GM12878 (cell line): Measurements from ENCODE around the gene MLKL. TPM values are rescaled to one million over a fixed set of nuclear protein-coding genes. Genes with fewer than 3 reads are reported as not detected.
"Not testable (repeated sequence)": the region's sequence is repeated elsewhere in the genome, so short reads cannot be mapped to it uniquely, and the experiment has no call there.

Source experiments
- ATAC-seq: fragments of 200-7000 bp; cut with Tn5 transposase; 3 replicates; pipeline ENCODE4 v1.9.1; 2020; ENCODE audit warnings: mild to moderate bottlenecking, moderate library complexity
- BruUV-seq: library from RNA; stranded (reverse); fragments of 400-500 nt; replicated peaks from 2 replicates; lab custom pipeline; 2021; lab: Mats Ljungman, UMichigan
- CTCF ChIA-PET: fragments of 300-600 bp; sonication (Branson Sonifier 250); formaldehyde crosslinking; extraction: SDS; loops from one replicate; lab custom pipeline; 2021; ENCODE audit warnings: inconsistent platforms; lab: Yijun Ruan, JAX
- POLR2A ChIA-PET: fragments of 350-600 bp; formaldehyde crosslinking; extraction: SDS; loops from one replicate; lab custom pipeline; 2021; ENCODE audit warnings: inconsistent platforms; lab: Charles Lee
- RAD21 ChIA-PET: fragments of 300-600 bp; sonication (Branson Sonifier 250); formaldehyde crosslinking; loops from one replicate; lab custom pipeline; 2023; ENCODE audit warnings: antibody characterized with exemption; ENCODE audit not compliant: unreplicated experiment; lab: Charles Lee
- SMC1A ChIA-PET: fragments of 300-600 bp; sonication (Branson Sonifier 250); formaldehyde crosslinking; loops from one replicate; lab custom pipeline; 2023; ENCODE audit not compliant: unreplicated experiment, uncharacterized antibody; lab: Charles Lee
- DNase-seq: peaks from one replicate; pipeline ENCODE4 v3.0.0-alpha.2; 2011; ENCODE audit warnings: low read depth, low spot score
- FAIRE-seq: peaks from 3 replicates; lab custom pipeline; 2011; peaks lifted over from hg19 to GRCh38; lab: Jason Lieb, UNC
- H2AFZ ChIP-seq: 2 replicates; pipeline ENCODE4 v1.6.0; 2011; ENCODE audit warnings: low read depth, low read length, control low read depth; ENCODE audit not compliant: control insufficient read depth
- H3K27ac ChIP-seq: 2 replicates; pipeline ENCODE4 v1.5.1; 2011; ENCODE audit warnings: control low read depth; ENCODE audit not compliant: control insufficient read depth, insufficient read depth
- H3K27me3 ChIP-seq, 2 experiments: replicated peaks in 1 of 2; 2 replicates each; pipeline versions ENCODE4 v1.6.0 to v1.6.1; 2011; ENCODE audit warnings: low read length in 1 of 2; ENCODE audit not compliant: control insufficient read depth in 2 of 2, insufficient read depth in 2 of 2
- H3K36me3 ChIP-seq, 2 experiments: 2 replicates each; pipeline ENCODE4 v1.5.1; 2011; ENCODE audit warnings: low read length in 1 of 2; ENCODE audit not compliant: control insufficient read depth in 2 of 2, insufficient read depth in 2 of 2
- H3K4me1 ChIP-seq: 2 replicates; pipeline ENCODE4 v1.6.1; 2011; ENCODE audit warnings: mild to moderate bottlenecking, low read length, moderate library complexity, mixed read lengths; ENCODE audit not compliant: control insufficient read depth, insufficient read depth
- H3K4me2 ChIP-seq: 2 replicates; pipeline ENCODE4 v1.6.0; 2011; ENCODE audit warnings: control low read depth; ENCODE audit not compliant: control insufficient read depth, insufficient read depth
- H3K4me3 ChIP-seq: fragments of 200-600 bp; sonication (generic); 2 replicates; pipeline ENCODE4 v1.5.1; 2016
- H3K79me2 ChIP-seq: 2 replicates; pipeline ENCODE4 v1.6.0; 2011; ENCODE audit warnings: low read length; ENCODE audit not compliant: control insufficient read depth, insufficient read depth
- H3K9ac ChIP-seq: 2 replicates; pipeline ENCODE4 v1.8.0; 2011; ENCODE audit warnings: low read length, control low read depth, mixed read lengths; ENCODE audit not compliant: control insufficient read depth, insufficient read depth
- H3K9me3 ChIP-seq: replicated peaks from 3 replicates; pipeline ENCODE4 v1.5.1; 2011; ENCODE audit warnings: mild to moderate bottlenecking, low read length; ENCODE audit not compliant: control insufficient read depth, insufficient read depth
- H4K20me1 ChIP-seq: 2 replicates; pipeline ENCODE4 v1.6.0; 2011; ENCODE audit not compliant: control insufficient read depth, insufficient read depth
- CBX3 ChIP-seq: fragments of 200-600 bp; sonication (generic); IDR thresholded peaks from 2 replicates; pipeline ENCODE4 v1.6.1; 2016; ENCODE audit warnings: low read depth, borderline replicate concordance
- EZH2 ChIP-seq: IDR thresholded peaks from 2 replicates; pipeline ENCODE4 v1.6.1; 2012; ENCODE audit warnings: low read depth, mild to moderate bottlenecking, control low read depth, inconsistent platforms, low read length, borderline replicate concordance; ENCODE audit not compliant: control insufficient read depth
- HCFC1 ChIP-seq: fragments of 150-350 bp; IDR thresholded peaks from 2 replicates; pipeline ENCODE4 v1.6.1; 2014; ENCODE audit warnings: low read length
- MXI1 ChIP-seq: fragments of 150-350 bp; IDR thresholded peaks from 2 replicates; pipeline ENCODE4 v1.6.1; 2011; ENCODE audit warnings: low read depth, mild to moderate bottlenecking, inconsistent platforms, low read length, improper control_type of control experiment
- NFYB ChIP-seq: IDR thresholded peaks from 2 replicates; pipeline ENCODE4 v1.6.1; 2011; ENCODE audit warnings: low read depth, mild to moderate bottlenecking, low read length, improper control_type of control experiment, moderate library complexity; ENCODE audit not compliant: insufficient read depth
- PAX8 ChIP-seq: fragments of 450-650 bp; IDR thresholded peaks from 2 replicates; pipeline ENCODE4 v1.6.1; 2017; ENCODE audit warnings: mild to moderate bottlenecking, moderate library complexity
- POLR2AphosphoS5 ChIP-seq: IDR thresholded peaks from 2 replicates; pipeline ENCODE4 v1.6.1; 2011; ENCODE audit warnings: mild to moderate bottlenecking, low read length, inconsistent platforms
- RFX5 ChIP-seq: IDR thresholded peaks from 2 replicates; pipeline ENCODE4 v1.6.1; 2011; ENCODE audit warnings: low read depth, low read length, improper control_type of control experiment
- SMARCA5 ChIP-seq: fragments of 450-650 bp; IDR thresholded peaks from 2 replicates; pipeline ENCODE4 v1.6.1; 2017; ENCODE audit warnings: mild to moderate bottlenecking
- SREBF2 ChIP-seq: IDR thresholded peaks from 2 replicates; pipeline ENCODE4 v1.6.1; 2012; ENCODE audit warnings: mild to moderate bottlenecking, low read length
- USF1 ChIP-seq: IDR thresholded peaks from 2 replicates; pipeline ENCODE4 v1.6.1; 2011; ENCODE audit warnings: borderline replicate concordance, low read depth, mild to moderate bottlenecking, moderate library complexity, mixed read lengths, low read length; ENCODE audit not compliant: insufficient read depth; ENCODE audit errors: extremely low read length
- ZNF622 ChIP-seq: fragments of 450-650 bp; IDR thresholded peaks from 2 replicates; pipeline ENCODE4 v1.6.1; 2017; ENCODE audit warnings: mild to moderate bottlenecking, inconsistent platforms
- WGBS: methylation state at CpG from one replicate; pipeline ENCODE4 v1.1.6; 2016; ENCODE audit warnings: low lambda C conversion rate; ENCODE audit not compliant: insufficient replicate concordance, insufficient coverage; ENCODE audit errors: missing lambda C conversion rate; 5-methylcytosine and 5-hydroxymethylcytosine counted together
- in situ Hi-C: fragments of 300-500 bp; cut with MboI; formaldehyde crosslinking; loops from 9 replicates; pipeline ENCODE4 v1.14.3; 2018; ENCODE audit warnings: mixed read lengths
- intact Hi-C: fragments of 100-400 bp; cut with micrococcal nuclease; formaldehyde crosslinking; loops from one replicate; pipeline ENCODE4 v1.14.2; 2022; ENCODE audit not compliant: unreplicated experiment
- polyA plus RNA-seq, 11 experiments: library from polyadenylated mRNA; depleted of rRNA in 4 of 11; unstranded in 6 of 11; stranded (reverse) in 5 of 11; fragments of >200 nt; fragmentation: Nextera tagmentation in 4 of 11; fragmentation: Illumina TruSeq in 1 of 11; extraction: Ambion mirVana in 4 of 11; extraction: Trizol in 1 of 11; gene quantifications; 1 replicate in 1 of 11; 2 replicates in 10 of 11; pipeline versions ENCODE4 v1.2.1 to v1.2.3, GENCODE V29; 2011 to 2016; ENCODE audit warnings: inconsistent platforms in 2 of 11, missing spikeins in 2 of 11, low read depth in 1 of 11
- total RNA-seq, 4 experiments: library from RNA; depleted of rRNA in 3 of 4; stranded (reverse); fragments of >200 nt in 3 of 4; fragmentation: Illumina TruSeq in 1 of 4; extraction: Trizol in 1 of 4; gene quantifications; 2 replicates each; pipeline versions ENCODE4 v1.2.1 to v1.2.3, GENCODE V29; 2013 to 2021

Gene MLKL
- total and polyA plus RNA-seq, 10 of the 15 experiments (the other 5 are each of a cell fraction or from before 2014, with no cell fraction given): 3.8 to 14.5 (median 11.2) TPM

- TF ChIP-seq SMARCA5 (no peak), POLR2AphosphoS5 (no peak)
- TF ChIP-seq, all 136 proteins: peak for 0
Observed at GRCh38 chr16:74724820-74725549, 24.3 kb upstream of the MLKL start (continued).

GRCh38 chr16:74723256-74723655 is 22.6 kb upstream of the MLKL start:
- Histone ChIP-seq H3K36me3 (no peaks in the 10 kb centered on the region), H3K79me2 (no peaks in the 10 kb centered on the region), H3K9ac (no peak overlapping the region), H2AFZ (no peak overlapping the region), H3K27ac (no peak overlapping the region), H3K9me3 (peaks cover 3% of the 10 kb centered on the region; the same call in 2 of the 3 replicates), H3K4me1 (no peaks in the 10 kb centered on the region), H3K4me2 (no peak overlapping the region), H3K27me3 (no peaks in the 10 kb centered on the region; a peak in 1 of 4 replicates), H4K20me1 (no peaks in the 10 kb centered on the region), H3K4me3 (no peak overlapping the region)
- TF ChIP-seq EZH2: no peak
- TF ChIP-seq USF1: no peak
- no peak for TF ChIP-seq CBX3
- no peak for TF ChIP-seq HCFC1
- no peak for TF ChIP-seq PAX8
- TF ChIP-seq MXI1: no peak
- no peak for TF ChIP-seq NFYB
- TF ChIP-seq ZNF622: no peak
- TF ChIP-seq SREBF2: no peak
- TF ChIP-seq RFX5: no peak
- 53% methylated on average over 7 of the region's 7 CpGs for WGBS
- CTCF ChIA-PET: interaction anchor here (3.4 kb wide), 1 partner anchor 139 kb away, joined by 12 read pairs; no protein-coding TSS in a partner anchor
- POLR2A ChIA-PET: no interaction called here
- DNase-seq (no peak), ATAC-seq (no peak), FAIRE-seq (no peak)
- in situ Hi-C loops (no loop called here), intact Hi-C loops (no loop called here)
- RAD21 ChIA-PET: no interaction called here
- BruUV-seq: no TSS peak
- SMC1A ChIA-PET: interaction anchor here (0.6 to 1.6 kb wide), 2 partner anchors 13 to 17 kb away, joined by 3 read pairs; no protein-coding TSS in a partner anchor

- H3K4me2 ChIP-seq, H3K9ac ChIP-seq, DNase-seq, H3K9me3 ChIP-seq, SMC1A ChIA-PET, BruUV-seq, H3K27ac ChIP-seq, H3K79me2 ChIP-seq, H3K27me3 ChIP-seq, in situ Hi-C loops, H3K4me1 ChIP-seq, H3K36me3 ChIP-seq, POLR2A ChIA-PET, H4K20me1 ChIP-seq, FAIRE-seq, ATAC-seq, intact Hi-C loops, H2AFZ ChIP-seq, H3K4me3 ChIP-seq, RAD21 ChIA-PET: not testable (repeated sequence)
- CTCF ChIA-PET: interaction anchor here (3.4 kb wide), 1 partner anchor 140 kb away, joined by 12 read pairs; no protein-coding TSS in a partner anchor
- WGBS: 78% methylated on average over 2 of the region's 2 CpGs
Observed at GRCh38 chr16:74722156-74722555, 21.5 kb upstream of the MLKL start.
